Subcutaneous adipose tissue (tissue), 4 donors: ENCODE data around the gene CXCR2. TPM values are rescaled to one million over a fixed set of nuclear protein-coding genes. Genes with fewer than 3 reads are reported as not detected.

Experiments used
- CTCF ChIP-seq: fragments of 450-650 bp; IDR thresholded peaks from one replicate; pipeline ENCODE4 v1.5.1; 2016; ENCODE audit warnings: low read depth, mild to moderate bottlenecking, control low read depth, antibody characterized with exemption, moderate library complexity
- total RNA-seq, 4 donors: library from RNA; depleted of rRNA; stranded (reverse); fragments of >200 nt; gene quantifications; one replicate each; pipeline ENCODE4 v1.1.0, GENCODE V29; 2016

CXCR2 gene
- total RNA-seq, 4 donors from 2014 or later, result 0.34 to 3.0 (median 1.6) TPM; not detected in 1

DNA sequence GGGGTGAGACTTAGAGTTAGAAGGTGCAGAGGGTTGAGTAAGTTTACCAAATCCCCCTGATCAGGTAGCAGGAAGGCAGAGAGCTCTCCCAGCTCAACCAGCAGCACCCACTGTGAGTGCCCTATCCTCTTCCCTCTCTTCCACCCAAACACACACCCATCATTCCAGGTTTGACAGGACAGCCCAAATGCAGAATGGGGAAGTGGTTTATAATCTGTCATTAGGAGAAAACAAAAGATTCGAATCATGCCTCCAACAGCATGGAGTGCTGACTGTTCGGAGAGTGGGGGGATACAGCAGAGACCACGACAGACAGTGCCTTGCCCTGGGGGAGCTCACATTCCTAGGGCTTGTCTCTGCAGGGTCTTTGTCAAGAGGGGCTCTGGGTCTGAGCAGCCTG lies 11.7 kb downstream of the CXCR2 start:
- no peak for TF ChIP-seq CTCF

GRCh38 chr2:218138047-218138446 lies 12.2 kb downstream of the CXCR2 start:
- no peak for TF ChIP-seq CTCF

- no peak for TF ChIP-seq CTCF
These were observed 19.3 kb downstream of the CXCR2 start for GRCh38 chr2:218145124-218145523.

DNA sequence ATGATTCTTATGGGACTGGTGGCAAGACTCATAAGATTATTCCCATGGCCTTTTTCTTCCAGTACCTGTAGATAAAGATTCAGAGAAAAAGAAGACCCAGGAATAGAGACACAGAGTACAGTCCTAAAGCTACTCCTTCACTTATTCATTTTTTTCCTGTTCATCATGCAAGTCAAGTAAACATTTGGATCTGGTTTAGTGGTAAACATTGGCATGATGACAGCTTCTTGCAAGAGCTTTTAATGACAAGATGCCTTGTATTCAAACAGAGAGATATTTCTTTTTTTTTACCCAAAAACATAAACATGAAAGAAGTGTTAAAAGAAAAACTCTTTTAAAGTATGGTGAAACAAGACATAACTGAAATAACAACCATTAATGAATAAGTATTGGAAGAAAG lies 20.2 kb downstream of the CXCR2 start:
- no peak for TF ChIP-seq CTCF

- no peak for TF ChIP-seq CTCF
These were observed 23.3 kb downstream of the CXCR2 start for GRCh38 chr2:218149098-218149497.

DNA sequence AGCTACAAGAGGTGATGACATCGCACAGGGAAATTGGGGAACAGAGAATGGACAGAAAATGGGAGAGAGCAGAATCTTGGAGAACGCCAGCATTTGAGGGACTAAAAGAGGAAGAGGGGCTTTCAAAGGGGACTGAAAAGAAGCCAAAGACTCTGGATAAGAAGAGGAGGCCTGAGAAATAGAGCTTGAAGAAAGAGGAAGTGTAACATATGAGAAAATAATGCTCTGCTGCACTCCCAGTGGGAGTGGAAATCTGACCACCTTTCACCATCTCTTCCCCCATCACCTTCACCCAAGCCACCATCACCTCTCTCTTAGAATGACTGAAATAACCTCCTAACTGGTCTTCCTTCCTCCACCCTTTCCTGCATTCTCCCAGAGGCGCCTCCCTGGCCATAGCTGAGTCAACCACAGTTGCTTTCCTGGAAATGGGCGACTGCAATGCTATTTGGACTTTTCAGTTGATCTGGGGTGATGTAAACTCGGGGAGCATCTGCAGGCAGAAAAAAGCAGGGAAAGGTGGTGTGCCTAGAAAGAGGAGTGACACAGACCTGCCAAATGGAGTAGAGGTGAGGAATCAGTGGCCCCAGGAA lies 24.1 kb downstream of the CXCR2 start:
- TF ChIP-seq CTCF, result no peak

DNA sequence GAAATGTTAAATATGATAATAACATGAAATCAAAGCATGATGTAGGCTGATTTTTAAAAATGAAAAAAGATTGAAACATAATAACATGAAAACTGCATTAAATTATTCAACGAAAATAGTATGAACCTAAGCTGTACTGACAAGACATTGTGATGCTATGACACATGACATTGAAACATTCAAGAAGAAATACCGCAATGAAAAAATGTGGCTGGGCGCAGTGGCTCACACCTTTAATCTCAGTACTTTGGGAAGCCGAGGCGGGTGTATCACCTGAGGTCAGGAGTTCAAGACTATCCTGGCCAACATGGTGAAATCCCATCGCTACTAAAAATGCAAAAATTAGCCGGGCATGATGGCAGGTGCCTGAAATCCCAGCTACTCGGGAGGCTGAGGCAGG lies 26.3 kb downstream of the CXCR2 start:
- no peak for TF ChIP-seq CTCF
